ENCODE results near the gene PTPN21. TPM values are rescaled to one million over a fixed set of nuclear protein-coding genes. Genes with fewer than 3 reads are reported as not detected.
"Not testable (repeated sequence)": the region's sequence is repeated elsewhere in the genome, so short reads cannot be mapped to it uniquely, and the experiment has no call there.

PTPN21 gene
- total and polyA plus RNA-seq, 5 donors from 2014 or later = not detected

DNA sequence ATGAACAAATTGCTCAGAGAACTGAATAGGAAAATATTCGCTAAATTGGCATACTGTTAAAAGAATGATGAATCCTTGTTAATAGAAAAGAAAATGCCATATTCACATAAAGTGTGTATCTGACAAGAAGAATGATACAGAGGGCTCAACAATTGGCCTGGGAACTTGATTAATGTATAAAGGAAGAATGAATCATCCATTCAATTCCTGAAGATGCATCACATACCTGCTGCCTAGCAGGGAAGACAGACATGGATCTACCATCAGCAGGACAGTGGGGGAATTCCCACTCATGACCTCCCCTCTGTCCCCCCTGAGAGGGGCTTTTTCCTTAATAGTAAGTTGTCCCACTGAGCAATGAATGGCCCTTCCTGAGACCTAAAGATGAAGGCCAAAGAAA is 13.5 kb downstream of the PTPN21 start:
- no peaks in the 10 kb centered on the region for H3K4me1 ChIP-seq (ENCODE audit: control insufficient read depth, insufficient read depth, low read length, poor library complexity, severe bottlenecking)
- no peaks in the 10 kb centered on the region for H3K9me3 ChIP-seq (ENCODE audit: control insufficient read depth in 2 of 2, low read length in 2 of 2)
- Mint-ChIP-seq H3K4me1 (no peaks in the 10 kb centered on the region), H3K36me3 (no peaks in the 10 kb centered on the region), H3K27me3 (peaks cover 34% of the 10 kb centered on the region), H3K9me3 (peaks cover 0 to 1% (median 0%) of the 10 kb centered on the region in 7 donors), H3K4me3 (no peak overlapping the region), H3K27ac (no peak overlapping the region)
- H3K27me3 ChIP-seq (ENCODE audit: control insufficient read depth, insufficient read depth, low read length) = peaks cover 10% of the 10 kb centered on the region
- DNase-seq (no peak), ATAC-seq (ENCODE audit: low read depth in 2 of 2) (no peak)
- H3K4me3 ChIP-seq (ENCODE audit: low read depth, low read length) = no peak overlapping the region
- no peaks in the 10 kb centered on the region for H3K36me3 ChIP-seq (ENCODE audit: control insufficient read depth, insufficient read depth, low read length)
- no peak overlapping the region for H3K27ac ChIP-seq (ENCODE audit: insufficient read depth, low read length, poor library complexity, severe bottlenecking)

DNA sequence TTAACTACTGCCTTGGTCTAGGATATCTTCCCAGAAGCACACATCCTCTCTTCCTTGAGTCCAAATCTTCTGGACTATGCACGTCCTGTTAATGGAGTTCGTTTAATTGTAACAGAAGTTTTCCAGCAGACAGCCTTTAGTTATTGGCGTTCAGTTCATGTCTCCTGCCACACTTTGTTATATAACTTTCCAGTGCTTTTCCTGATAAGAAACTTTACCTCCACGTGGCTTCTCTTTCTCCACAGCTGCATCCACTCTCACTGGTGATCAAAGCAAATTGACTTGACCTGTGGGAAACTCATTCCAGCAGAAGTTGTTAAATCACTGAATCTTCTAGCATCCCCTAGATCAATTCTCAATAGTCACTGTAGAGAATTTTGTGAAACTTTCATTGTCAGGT is 19.0 kb downstream of the PTPN21 start:
- Histone ChIP-seq H3K27me3 (ENCODE audit: control insufficient read depth, insufficient read depth, low read length) (peaks cover 10% of the 10 kb centered on the region), H3K4me3 (ENCODE audit: low read depth, low read length) (no peak overlapping the region), H3K36me3 (ENCODE audit: control insufficient read depth, insufficient read depth, low read length) (no peaks in the 10 kb centered on the region), H3K4me1 (ENCODE audit: control insufficient read depth, insufficient read depth, low read length, poor library complexity, severe bottlenecking) (no peaks in the 10 kb centered on the region), H3K27ac (ENCODE audit: insufficient read depth, low read length, poor library complexity, severe bottlenecking) (no peak overlapping the region), H3K9me3 (ENCODE audit: control insufficient read depth in 2 of 2, low read length in 2 of 2) (no peaks in the 10 kb centered on the region)
- Mint-ChIP-seq H3K27me3 (peaks cover 16% of the 10 kb centered on the region), H3K4me1 (no peaks in the 10 kb centered on the region), H3K27ac (no peak overlapping the region), H3K4me3 (no peak overlapping the region), H3K9me3 (no peaks in the 10 kb centered on the region), H3K36me3 (no peaks in the 10 kb centered on the region)
- DNase-seq (no peak), ATAC-seq (ENCODE audit: low read depth in 2 of 2) (no peak)

DNA sequence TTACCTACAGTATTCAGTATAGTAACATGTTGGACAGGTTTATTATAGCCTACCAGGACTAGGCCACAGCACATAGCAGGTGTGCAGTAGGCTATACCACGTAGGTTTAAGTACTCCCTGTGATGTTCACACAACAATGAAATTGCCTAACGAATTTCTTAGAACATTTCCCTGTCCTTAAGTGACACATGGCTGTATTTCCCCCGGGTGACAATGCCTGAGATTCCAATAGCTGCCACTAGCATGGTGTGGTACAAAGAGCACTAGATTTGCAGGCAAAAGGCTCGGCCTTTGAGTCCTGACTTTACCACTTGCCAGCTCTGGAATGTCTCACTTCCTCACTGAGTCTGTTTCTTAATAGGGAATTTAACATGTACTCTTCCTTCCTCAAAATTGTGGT is 19.7 kb downstream of the PTPN21 start:
- no peak overlapping the region for H3K27ac ChIP-seq (ENCODE audit: insufficient read depth, low read length, poor library complexity, severe bottlenecking)
- no peaks in the 10 kb centered on the region for H3K36me3 Mint-ChIP-seq
- no peaks in the 10 kb centered on the region for H3K4me1 Mint-ChIP-seq
- no peaks in the 10 kb centered on the region for H3K9me3 ChIP-seq (ENCODE audit: control insufficient read depth in 2 of 2, low read length in 2 of 2)
- DNase-seq = no peak
- peaks cover 17% of the 10 kb centered on the region for H3K27me3 Mint-ChIP-seq
- H3K27ac Mint-ChIP-seq = no peak overlapping the region
- no peaks in the 10 kb centered on the region for H3K36me3 ChIP-seq (ENCODE audit: control insufficient read depth, insufficient read depth, low read length)
- peaks cover 0 to 6% (median 2%) of the 10 kb centered on the region in 7 donors for H3K9me3 Mint-ChIP-seq
- ATAC-seq (ENCODE audit: low read depth in 2 of 2) = no peak
- peaks cover 9% of the 10 kb centered on the region for H3K27me3 ChIP-seq (ENCODE audit: control insufficient read depth, insufficient read depth, low read length)
- H3K4me3 ChIP-seq (ENCODE audit: low read depth, low read length) = no peak overlapping the region
- H3K4me1 ChIP-seq (ENCODE audit: control insufficient read depth, insufficient read depth, low read length, poor library complexity, severe bottlenecking) = no peaks in the 10 kb centered on the region
- no peak overlapping the region for H3K4me3 Mint-ChIP-seq

DNA sequence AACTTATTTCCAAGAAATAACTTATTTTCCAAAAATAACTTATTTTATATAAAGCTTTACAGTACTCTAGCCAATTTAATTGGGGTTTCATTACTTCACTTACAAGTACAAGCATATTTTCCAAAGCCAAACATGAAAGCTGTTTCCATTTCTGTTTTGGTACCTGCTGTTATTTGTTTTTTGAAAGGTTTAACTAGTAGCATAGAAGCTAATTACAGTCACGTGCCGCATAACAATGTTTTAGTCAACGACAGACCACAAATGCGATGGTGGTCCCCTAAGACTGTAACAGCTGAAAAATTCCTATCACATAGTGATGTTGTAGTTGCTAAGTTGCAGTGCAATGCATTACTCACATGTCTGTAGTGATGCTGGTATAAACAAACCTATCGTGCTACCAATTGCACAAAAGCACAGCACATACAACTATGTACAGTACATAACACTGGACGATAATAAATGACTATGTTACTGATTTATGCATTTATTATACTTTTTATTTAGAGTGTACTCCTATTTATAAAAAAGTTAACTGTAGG is 21.7 kb downstream of the PTPN21 start:
- Histone ChIP-seq H3K4me1 (ENCODE audit: control insufficient read depth, insufficient read depth, low read length, poor library complexity, severe bottlenecking) (no peaks in the 10 kb centered on the region), H3K27ac (ENCODE audit: insufficient read depth, low read length, poor library complexity, severe bottlenecking) (no peak overlapping the region), H3K36me3 (ENCODE audit: control insufficient read depth, insufficient read depth, low read length) (no peaks in the 10 kb centered on the region), H3K9me3 (ENCODE audit: control insufficient read depth in 2 of 2, low read length in 2 of 2) (no peaks in the 10 kb centered on the region), H3K4me3 (ENCODE audit: low read depth, low read length) (no peak overlapping the region), H3K27me3 (ENCODE audit: control insufficient read depth, insufficient read depth, low read length) (peaks cover 7% of the 10 kb centered on the region)
- H3K9me3 Mint-ChIP-seq = peaks cover 0 to 15% (median 5%) of the 10 kb centered on the region in 7 donors
- DNase-seq = no peak
- H3K27ac Mint-ChIP-seq = no peak overlapping the region
- H3K27me3 Mint-ChIP-seq = peaks cover 21% of the 10 kb centered on the region
- H3K4me1 Mint-ChIP-seq = no peaks in the 10 kb centered on the region
- H3K4me3 Mint-ChIP-seq = no peak overlapping the region
- no peaks in the 10 kb centered on the region for H3K36me3 Mint-ChIP-seq
- ATAC-seq (ENCODE audit: low read depth in 2 of 2) = no peak

DNA sequence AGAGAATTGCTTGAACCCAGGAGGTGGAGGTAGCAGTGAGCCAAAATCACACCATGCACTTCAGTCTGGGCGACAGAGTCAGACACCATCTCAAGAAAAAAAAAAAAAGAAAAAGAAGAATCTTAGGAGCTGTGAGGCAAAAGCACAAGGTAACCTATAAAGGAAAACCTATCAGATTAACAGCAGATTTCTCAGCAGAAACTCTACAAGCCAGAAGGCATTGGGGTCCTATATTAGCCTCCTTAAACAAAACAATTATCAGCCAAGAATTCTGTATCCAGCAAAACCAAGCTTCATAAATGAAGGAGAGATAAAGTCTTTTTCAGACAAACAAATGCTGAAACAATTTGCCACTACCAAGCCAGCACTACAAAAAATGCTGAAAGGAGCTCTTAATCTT is 24.9 kb downstream of the PTPN21 start:
- peaks cover 0 to 19% (median 5%) of the 10 kb centered on the region in 7 donors for H3K9me3 Mint-ChIP-seq
- not testable (repeated sequence) for H3K4me1 Mint-ChIP-seq; DNase-seq; ATAC-seq (ENCODE audit: low read depth in 2 of 2); H3K4me1 ChIP-seq (ENCODE audit: control insufficient read depth, insufficient read depth, low read length, poor library complexity, severe bottlenecking); H3K27me3 ChIP-seq (ENCODE audit: control insufficient read depth, insufficient read depth, low read length); H3K9me3 ChIP-seq (ENCODE audit: control insufficient read depth in 2 of 2, low read length in 2 of 2); H3K36me3 ChIP-seq (ENCODE audit: control insufficient read depth, insufficient read depth, low read length); H3K4me3 Mint-ChIP-seq; H3K27ac ChIP-seq (ENCODE audit: insufficient read depth, low read length, poor library complexity, severe bottlenecking); H3K4me3 ChIP-seq (ENCODE audit: low read depth, low read length); H3K36me3 Mint-ChIP-seq; H3K27ac Mint-ChIP-seq
- H3K27me3 Mint-ChIP-seq = peaks cover 34% of the 10 kb centered on the region

DNA sequence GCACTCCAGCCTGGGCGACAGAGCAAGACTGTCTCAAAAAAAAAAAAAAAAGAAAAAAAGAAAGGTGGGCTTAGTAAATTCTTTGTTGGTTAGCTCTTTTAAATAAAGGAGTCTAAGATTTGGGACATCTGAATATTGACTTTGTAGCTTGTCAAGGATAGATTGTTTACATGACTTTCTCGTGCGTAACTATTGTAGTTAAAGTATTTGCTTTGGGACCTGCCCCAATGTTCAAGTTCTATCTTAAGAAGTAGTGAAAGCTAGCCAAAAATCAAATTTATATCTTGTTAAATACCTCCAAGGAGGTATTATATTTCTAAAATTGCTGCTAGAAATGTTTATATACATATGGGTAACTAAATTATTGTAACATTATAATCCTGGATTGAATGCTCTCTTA is 32.4 kb downstream of the PTPN21 start:
- H3K4me1 Mint-ChIP-seq = no peaks in the 10 kb centered on the region
- H3K4me3 ChIP-seq (ENCODE audit: low read depth, low read length) = no peak overlapping the region
- no peaks in the 10 kb centered on the region for H3K4me1 ChIP-seq (ENCODE audit: control insufficient read depth, insufficient read depth, low read length, poor library complexity, severe bottlenecking)
- no peaks in the 10 kb centered on the region for H3K36me3 Mint-ChIP-seq
- H3K9me3 ChIP-seq (ENCODE audit: control insufficient read depth in 2 of 2, low read length in 2 of 2) = no peaks in the 10 kb centered on the region
- ATAC-seq (ENCODE audit: low read depth in 2 of 2) = no peak
- H3K9me3 Mint-ChIP-seq = peaks cover 0 to 5% (median 2%) of the 10 kb centered on the region in 7 donors
- H3K36me3 ChIP-seq (ENCODE audit: control insufficient read depth, insufficient read depth, low read length) = no peaks in the 10 kb centered on the region
- no peak overlapping the region for H3K27ac Mint-ChIP-seq
- H3K27me3 Mint-ChIP-seq = peaks cover 50% of the 10 kb centered on the region
- DNase-seq = no peak
- no peak overlapping the region for H3K27ac ChIP-seq (ENCODE audit: insufficient read depth, low read length, poor library complexity, severe bottlenecking)
- no peak overlapping the region for H3K4me3 Mint-ChIP-seq
- peaks cover 15% of the 10 kb centered on the region for H3K27me3 ChIP-seq (ENCODE audit: control insufficient read depth, insufficient read depth, low read length)

DNA sequence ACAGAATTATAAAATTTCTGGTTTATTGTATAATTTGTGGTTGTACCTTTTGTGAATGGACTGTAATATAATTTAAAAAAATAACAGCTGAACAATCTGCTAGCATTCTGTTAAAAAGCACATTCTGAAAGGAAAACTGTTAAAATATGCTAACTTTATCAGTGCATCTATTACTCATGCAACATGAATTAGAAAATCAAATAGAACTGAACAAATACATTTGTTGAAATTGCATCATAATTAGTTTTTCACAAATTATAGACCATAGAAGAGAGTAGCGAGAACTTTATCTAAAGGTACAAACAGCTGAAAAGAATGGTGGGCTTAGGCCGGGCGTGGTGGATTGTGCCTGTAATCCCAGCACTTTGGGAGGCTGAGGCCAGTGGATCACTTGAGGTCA is 33.0 kb downstream of the PTPN21 start:
- H3K27me3 Mint-ChIP-seq = peaks cover 47% of the 10 kb centered on the region
- H3K4me3 Mint-ChIP-seq = no peak overlapping the region
- H3K4me1 Mint-ChIP-seq = peaks cover 0 to 2% (median 0%) of the 10 kb centered on the region in 4 donors
- H3K4me3 ChIP-seq (ENCODE audit: low read depth, low read length) = no peak overlapping the region
- no peaks in the 10 kb centered on the region for H3K36me3 Mint-ChIP-seq
- no peaks in the 10 kb centered on the region for H3K36me3 ChIP-seq (ENCODE audit: control insufficient read depth, insufficient read depth, low read length)
- no peak overlapping the region for H3K27ac ChIP-seq (ENCODE audit: insufficient read depth, low read length, poor library complexity, severe bottlenecking)
- no peaks in the 10 kb centered on the region for H3K4me1 ChIP-seq (ENCODE audit: control insufficient read depth, insufficient read depth, low read length, poor library complexity, severe bottlenecking)
- peaks cover 0 to 5% (median 2%) of the 10 kb centered on the region in 7 donors for H3K9me3 Mint-ChIP-seq
- no peak overlapping the region for H3K27ac Mint-ChIP-seq
- no peaks in the 10 kb centered on the region for H3K9me3 ChIP-seq (ENCODE audit: control insufficient read depth in 2 of 2, low read length in 2 of 2)
- DNase-seq (no peak), ATAC-seq (ENCODE audit: low read depth in 2 of 2) (no peak)
- H3K27me3 ChIP-seq (ENCODE audit: control insufficient read depth, insufficient read depth, low read length) = peaks cover 10% of the 10 kb centered on the region

DNA sequence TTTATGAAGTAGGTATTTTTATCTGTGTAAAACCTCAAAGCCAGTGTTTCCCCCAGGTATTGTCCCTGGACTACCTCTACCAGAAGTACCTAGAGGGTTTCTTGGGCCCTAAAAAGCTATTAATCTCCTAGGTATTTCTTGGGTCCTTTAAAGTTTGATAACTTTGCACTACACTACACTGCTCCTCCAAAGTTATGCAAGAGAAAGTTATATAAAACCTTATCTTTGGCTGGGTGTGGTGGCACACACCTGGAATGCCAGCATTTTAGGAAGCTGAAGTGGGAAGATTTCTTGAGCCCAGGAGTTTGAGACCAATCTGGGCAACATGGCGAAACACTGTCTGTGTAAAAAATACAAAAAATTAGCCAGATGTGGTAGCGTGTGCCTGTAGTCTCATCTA is 34.9 kb downstream of the PTPN21 start:
- Mint-ChIP-seq H3K27me3 (peaks cover 55% of the 10 kb centered on the region), H3K4me1 (peaks cover 0 to 2% (median 0%) of the 10 kb centered on the region in 4 donors), H3K27ac (no peak overlapping the region), H3K9me3 (peaks cover 0 to 6% (median 2%) of the 10 kb centered on the region in 7 donors), H3K36me3 (no peaks in the 10 kb centered on the region), H3K4me3 (no peak overlapping the region)
- H3K27ac ChIP-seq (ENCODE audit: insufficient read depth, low read length, poor library complexity, severe bottlenecking) = no peak overlapping the region
- H3K36me3 ChIP-seq (ENCODE audit: control insufficient read depth, insufficient read depth, low read length) = no peaks in the 10 kb centered on the region
- ATAC-seq (ENCODE audit: low read depth in 2 of 2) (no peak), DNase-seq (no peak)
- H3K4me1 ChIP-seq (ENCODE audit: control insufficient read depth, insufficient read depth, low read length, poor library complexity, severe bottlenecking) = no peaks in the 10 kb centered on the region
- H3K4me3 ChIP-seq (ENCODE audit: low read depth, low read length) = no peak overlapping the region
- no peaks in the 10 kb centered on the region for H3K9me3 ChIP-seq (ENCODE audit: control insufficient read depth in 2 of 2, low read length in 2 of 2)
- H3K27me3 ChIP-seq (ENCODE audit: control insufficient read depth, insufficient read depth, low read length) = peaks cover 15% of the 10 kb centered on the region
